HG03139 (cell line): ENCODE results near the gene GRK3.
A peak's percentile ranks its signal among the peaks of the same experiment; 100 is the strongest.
"Not testable (repeated sequence)": the region's sequence is repeated elsewhere in the genome, so short reads cannot be mapped to it uniquely, and the experiment has no call there.

Experiments
- ATAC-seq: cut with Tn5 transposase; IDR thresholded peaks from one replicate; pipeline ENCODE4 v1.9.1; 2021; ENCODE audit not compliant: unreplicated experiment

GRK3 gene

DNA sequence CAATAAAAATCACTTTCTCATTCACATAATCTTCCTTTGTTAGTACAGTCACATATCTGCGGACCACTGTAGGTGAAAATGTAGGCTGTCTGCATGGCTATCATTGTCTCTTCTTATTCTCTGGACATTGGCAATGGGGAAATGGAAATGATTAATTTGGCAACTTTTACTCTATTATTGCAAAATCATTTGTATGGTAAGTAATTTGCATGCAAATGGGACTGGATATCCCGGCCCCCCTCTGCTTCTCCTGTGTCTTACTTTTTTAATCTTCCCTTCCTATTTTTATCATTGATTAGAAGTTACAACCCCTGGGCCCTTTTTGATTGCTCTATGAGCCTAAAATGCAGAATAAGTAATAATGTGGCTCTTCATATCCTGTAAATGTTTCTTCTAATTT, 6.0 kb downstream of the GRK3 start:
- no peak for ATAC-seq

GRCh38 chr22:25571969-25572707, 7.7 kb downstream of the GRK3 start:
- not testable (repeated sequence) for ATAC-seq

- no peak for ATAC-seq
Observed at GRCh38 chr22:25572708-25573171, 8.3 kb downstream of the GRK3 start.

GRCh38 chr22:25573841-25574240, 9.4 kb downstream of the GRK3 start:
- ATAC-seq: no peak

GRCh38 chr22:25574736-25575135, 10.3 kb downstream of the GRK3 start:
- ATAC-seq: no peak

DNA sequence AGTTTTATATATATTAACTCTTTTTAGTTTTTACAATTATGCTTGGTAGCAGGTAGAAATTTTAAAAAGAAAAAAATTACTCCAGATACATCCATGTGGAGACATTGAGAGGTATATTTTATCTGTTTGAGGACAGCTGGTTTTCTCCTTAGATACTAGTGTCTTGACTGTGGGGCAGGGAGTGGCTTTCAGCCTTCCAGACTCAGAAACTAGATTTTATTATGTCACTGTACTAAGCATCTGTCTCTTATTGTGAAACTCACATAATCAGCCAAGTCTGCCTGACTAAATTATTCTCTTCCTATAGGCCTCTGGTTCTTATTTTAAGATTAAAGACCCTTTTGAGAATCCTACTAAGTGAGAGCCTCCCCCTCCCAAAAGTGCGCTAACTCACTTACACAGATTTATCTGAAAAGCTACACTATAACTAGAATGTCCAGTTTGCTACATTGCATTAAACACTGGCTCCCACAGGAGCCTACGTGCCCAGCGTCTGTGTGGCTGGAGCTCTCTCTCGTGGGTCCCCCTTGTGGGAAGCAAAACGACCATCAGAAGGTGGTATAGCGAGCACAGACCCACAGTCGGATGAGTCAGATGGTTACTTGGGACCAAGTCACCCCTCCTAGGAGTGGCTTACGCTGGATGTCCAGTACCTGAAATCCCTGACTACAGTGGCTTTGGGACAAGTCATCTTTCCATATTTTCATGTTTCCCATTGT, 11.4 kb downstream of the GRK3 start:
- not testable (repeated sequence) for ATAC-seq

DNA sequence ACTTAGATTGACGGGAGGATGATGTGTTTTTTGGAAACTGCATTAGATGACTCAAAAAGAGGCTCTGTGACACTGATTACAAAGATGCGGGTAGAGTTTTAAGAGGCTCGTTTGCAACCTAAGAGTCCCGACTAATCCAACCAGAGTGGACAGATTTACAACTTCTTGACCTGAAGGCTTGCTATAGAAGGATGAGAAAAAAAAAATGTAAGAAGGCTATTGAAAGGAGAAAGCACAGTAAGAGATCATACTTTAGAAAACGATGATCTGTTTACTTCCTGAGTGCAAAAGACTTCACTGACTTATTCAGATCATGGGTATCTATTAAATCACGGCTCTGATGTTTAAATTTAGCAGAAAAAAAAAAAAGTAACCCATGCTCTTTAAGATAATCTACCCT, 17.0 kb downstream of the GRK3 start:
- ATAC-seq: not testable (repeated sequence)

DNA sequence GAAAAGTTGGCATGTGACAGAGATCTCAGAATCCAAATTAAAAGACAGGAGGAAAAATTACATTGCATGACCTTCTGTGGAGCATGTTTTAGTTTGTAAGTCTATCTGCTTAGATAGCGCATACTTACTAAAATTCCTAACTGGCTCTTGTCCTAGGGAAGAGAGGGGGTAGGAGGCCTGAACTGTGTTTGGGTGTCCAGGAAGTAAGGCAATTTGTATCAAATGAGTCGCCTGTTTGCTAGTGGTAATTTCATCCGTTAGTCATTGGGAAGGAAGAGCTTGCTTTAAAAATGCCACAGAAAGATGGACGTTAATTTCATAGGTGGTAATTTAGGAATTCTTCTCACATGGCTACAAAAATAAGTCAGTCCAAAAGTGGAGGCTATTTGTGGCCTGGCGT, 18.5 kb downstream of the GRK3 start:
- no peak for ATAC-seq

DNA sequence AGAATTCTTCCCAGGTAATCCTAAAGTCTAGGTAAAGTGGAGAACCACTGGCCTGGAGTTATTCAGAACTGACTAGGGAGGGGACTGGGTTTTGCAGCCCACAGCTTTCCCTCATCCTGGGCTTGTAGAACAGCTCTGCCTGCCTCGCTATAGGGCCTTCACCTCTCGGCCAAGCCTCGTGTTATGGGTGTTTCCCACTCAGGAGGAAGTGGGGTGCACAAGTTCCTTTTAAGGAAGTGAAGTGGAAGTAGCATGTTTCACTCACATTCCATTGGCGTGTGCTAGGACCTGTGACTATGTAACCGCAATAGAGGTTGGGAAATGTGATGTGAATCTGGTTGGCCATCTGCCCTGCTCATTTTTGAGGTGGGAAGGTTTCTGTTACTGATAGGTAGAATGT, 20.5 kb downstream of the GRK3 start:
- not testable (repeated sequence) for ATAC-seq

- not testable (repeated sequence) for ATAC-seq
Observed at GRCh38 chr22:25589664-25590063, 25.2 kb downstream of the GRK3 start.

DNA sequence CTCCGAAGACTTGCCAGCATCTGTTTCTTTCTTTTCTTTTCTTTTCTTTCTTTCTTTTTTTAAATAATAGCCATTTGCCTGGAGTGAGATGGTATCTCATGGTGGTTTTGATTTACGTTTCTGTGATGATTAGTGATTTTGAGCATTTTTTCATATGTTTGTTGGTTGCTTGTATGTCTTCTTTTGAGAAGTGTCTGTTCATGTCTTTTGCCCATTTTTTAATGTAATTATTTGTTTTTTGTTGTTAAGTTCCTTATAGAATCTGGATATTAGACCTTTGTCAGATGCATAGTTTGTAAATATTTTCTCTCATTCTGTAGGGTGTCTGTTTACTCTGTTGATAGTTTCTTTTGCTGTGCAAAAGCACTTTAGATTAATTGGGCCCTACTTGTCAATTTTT, 28.8 kb downstream of the GRK3 start:
- ATAC-seq: not testable (repeated sequence)

DNA sequence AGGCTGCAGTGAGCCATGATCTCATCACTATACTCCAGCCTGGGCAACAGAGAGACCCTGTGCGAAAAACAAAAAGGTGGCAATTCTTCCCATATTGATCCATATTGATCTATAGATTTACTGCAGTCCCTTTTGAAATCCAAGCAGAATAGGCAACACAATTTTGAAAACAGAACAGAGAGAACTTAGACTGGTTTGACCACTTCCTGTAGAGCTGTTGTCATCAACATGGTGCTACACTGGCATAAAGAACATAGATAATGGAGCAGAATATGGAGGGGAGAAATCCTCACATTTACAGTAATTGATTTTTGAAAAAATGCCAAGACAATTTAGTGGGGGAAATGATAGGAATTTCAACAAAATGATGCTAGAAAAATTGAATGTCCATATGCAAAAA, 34.1 kb downstream of the GRK3 start:
- ATAC-seq: no peak

DNA sequence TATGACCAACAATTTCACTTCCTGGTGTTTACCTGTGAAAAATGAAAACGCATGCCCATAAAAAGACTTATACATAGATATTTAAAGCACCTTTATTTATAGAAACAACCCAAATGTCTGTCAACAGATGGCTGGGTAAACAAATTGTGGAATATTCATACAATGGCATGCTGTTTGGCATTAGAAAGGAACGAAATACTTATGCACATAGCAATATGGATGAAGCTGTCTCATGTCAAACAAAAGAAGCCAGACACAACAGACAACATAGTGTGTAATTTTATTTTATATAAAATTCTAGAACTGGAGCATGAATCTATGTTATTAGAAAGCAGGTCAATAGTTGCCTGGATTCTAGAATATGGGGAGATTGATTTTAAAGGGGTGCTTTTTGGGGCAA, 38.0 kb downstream of the GRK3 start:
- ATAC-seq: no peak

DNA sequence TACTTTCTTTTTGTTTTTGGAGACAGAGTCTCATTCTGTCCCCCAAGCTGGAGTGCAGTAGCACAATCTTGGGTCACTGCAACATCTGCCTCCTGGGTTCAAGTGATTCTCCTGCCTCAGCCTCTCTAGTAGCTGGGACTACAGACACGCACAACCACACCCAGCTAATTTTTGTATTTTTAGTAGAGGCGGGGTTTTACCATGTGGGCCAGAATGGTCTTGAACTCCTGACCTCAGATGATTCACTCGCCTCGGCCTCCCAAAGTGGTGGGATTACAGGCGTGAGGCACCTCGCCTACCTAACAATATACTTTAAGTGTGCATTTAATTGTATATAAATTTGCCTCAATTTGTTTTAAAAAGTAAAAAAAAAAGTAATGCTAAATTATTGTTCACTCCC, 38.4 kb downstream of the GRK3 start:
- ATAC-seq: no peak

- not testable (repeated sequence) for ATAC-seq
Observed at GRCh38 chr22:25605146-25605545, 40.7 kb downstream of the GRK3 start.

DNA sequence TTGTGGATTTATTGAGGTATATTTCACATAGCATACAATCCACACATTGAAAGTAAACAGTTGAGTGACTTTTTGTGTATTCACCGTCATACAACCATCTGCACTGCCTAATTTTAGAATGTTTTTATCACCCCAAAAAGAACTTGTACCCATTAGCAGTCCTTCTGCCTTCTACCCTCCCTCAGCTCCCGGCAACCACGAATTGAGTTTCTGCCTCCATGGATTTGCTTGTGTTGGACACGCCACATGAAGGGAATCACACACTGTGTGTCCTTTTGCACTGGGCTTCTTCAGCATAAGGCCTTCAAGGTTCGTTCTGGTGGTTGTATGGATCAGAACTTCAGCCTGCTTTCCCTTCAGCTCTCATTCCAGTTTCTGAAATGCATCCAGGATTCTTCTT, 41.1 kb downstream of the GRK3 start:
- ATAC-seq: not testable (repeated sequence)

DNA sequence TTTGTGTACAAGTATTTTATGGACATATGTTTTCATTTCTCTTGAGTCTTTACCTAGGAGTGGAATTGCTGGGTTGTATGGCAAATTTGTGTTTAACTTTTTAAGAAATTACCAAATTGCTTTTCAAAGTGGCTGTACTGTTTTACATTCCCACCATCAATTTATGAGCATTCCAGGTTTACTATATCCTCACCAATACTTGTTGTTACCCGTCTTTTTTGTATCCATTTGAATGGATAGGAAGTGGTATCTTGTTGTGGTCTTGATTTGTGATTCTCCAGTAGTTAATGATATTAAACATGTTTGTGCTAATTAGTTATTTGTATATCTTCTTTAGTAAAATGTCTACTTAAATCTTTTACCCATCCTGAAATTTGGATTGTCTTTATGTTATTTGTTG, 46.8 kb downstream of the GRK3 start:
- not testable (repeated sequence) for ATAC-seq

- ATAC-seq: not testable (repeated sequence)
Observed at GRCh38 chr22:25613131-25613530, 48.7 kb downstream of the GRK3 start.

DNA sequence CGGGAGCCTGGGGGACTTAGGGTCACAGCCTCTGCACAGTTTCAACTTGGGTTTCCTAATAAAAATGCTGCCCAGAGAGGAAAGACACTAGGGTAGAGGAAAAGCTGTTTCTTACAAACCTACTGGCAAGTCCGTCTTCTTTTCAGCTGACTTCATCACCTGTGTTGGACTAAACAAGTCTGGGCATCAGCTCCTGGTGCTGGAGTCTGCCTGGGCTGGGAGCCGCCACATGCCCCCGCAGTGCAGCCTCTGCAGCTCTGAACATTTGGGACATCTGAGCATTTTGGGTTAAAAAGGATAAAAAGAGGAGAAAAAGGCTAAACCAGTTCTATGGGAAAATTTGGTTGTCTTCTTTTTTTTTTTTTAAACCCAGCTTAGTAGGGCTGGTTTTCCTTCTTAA, 49.1 kb downstream of the GRK3 start:
- ATAC-seq: not testable (repeated sequence)

DNA sequence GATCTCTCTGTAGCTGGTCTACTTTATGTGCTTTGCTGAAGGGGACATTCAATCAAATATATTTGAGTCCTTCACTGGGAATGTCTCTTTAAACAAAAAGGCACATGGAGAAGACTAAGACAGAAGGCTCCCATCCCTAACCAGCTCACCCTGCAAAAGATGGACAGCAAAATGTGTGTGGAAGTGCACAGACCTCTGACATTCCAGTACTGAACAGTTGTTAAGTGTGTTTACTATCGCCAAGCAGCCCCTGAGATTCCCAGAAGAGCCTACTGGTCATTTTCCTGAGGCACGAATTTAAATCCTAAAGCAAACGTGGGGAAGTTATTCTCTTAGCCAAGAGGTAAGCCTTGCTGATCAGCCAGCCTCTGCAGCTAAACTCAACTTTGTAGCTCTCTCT, 50.3 kb downstream of the GRK3 start:
- not testable (repeated sequence) for ATAC-seq

GRCh38 chr22:25621986-25622385, 57.5 kb downstream of the GRK3 start:
- no peak for ATAC-seq

DNA sequence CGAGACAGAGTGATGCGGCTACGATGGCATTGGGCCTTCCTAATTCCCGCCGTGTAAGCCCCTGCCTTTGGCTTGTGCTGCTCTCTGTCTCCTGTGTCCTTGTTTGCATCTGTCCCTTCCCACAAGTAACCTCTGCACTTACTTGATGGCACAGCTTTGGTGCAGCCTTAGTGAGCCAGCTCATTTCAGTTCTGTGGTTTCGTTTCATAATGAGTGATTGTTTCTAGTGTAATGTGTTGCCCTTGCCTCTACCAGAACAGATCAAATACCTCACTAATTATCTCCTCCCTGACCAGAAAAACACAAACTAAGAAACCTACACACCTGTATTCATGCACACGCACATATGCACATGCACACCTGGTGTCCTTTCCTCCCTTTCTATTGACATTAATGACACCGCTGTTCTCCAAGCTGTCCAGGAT, 58.8 kb downstream of the GRK3 start:
- peak; percentile 49 for ATAC-seq
